Esophagus squamous epithelium (tissue), 5 donors: Measurements from ENCODE around the gene NKD1. TPM values are rescaled to one million over a fixed set of nuclear protein-coding genes. Genes with fewer than 3 reads are reported as not detected.

Experiments
- DNase-seq: peaks from one replicate; lab custom pipeline; 2025; lab: John Stamatoyannopoulos, UW
- H3K27ac ChIP-seq, 4 donors: fragments of 200-600 bp; sonication (generic); one replicate each; pipeline ENCODE4 v1.5.1; 2016 to 2019; ENCODE audit warnings: mild to moderate bottlenecking in 1 of 4
- H3K27me3 ChIP-seq, 4 donors: fragments of 200-600 bp; sonication (generic); 1 replicate in 3 of 4; 2 replicates in 1 of 4; pipeline versions ENCODE4 v1.5.1 to v1.6.0; 2017 to 2021; ENCODE audit warnings: antibody characterized with exemption in 1 of 4
- H3K36me3 ChIP-seq, 3 donors: fragments of 200-600 bp; sonication (generic); one replicate each; pipeline ENCODE4 v1.5.1; 2016 to 2019
- H3K4me1 ChIP-seq, 3 donors: fragments of 200-600 bp; sonication (generic); one replicate each; pipeline ENCODE4 v1.5.1; 2017 to 2019
- H3K4me3 ChIP-seq, 4 donors: fragments of 200-600 bp; sonication (generic); 1 replicate in 3 of 4; 2 replicates in 1 of 4; pipeline ENCODE4 v1.5.1; 2016 to 2019; ENCODE audit warnings: mild to moderate bottlenecking in 2 of 4, moderate library complexity in 1 of 4
- H3K9me3 ChIP-seq, 3 donors: fragments of 200-600 bp; sonication (generic); one replicate each; pipeline ENCODE4 v1.5.1; 2016 to 2019
- CTCF ChIP-seq, 6 experiments: fragments of 450-650 bp in 4 of 6; fragments of 200-600 bp in 2 of 6; sonication (generic) in 2 of 6; IDR thresholded peaks; one replicate each; pipeline ENCODE4 v1.5.1; 2016 to 2019; ENCODE audit warnings: antibody characterized with exemption in 6 of 6, mild to moderate bottlenecking in 4 of 6, moderate library complexity in 4 of 6
- POLR2A ChIP-seq, 4 donors: fragments of 450-650 bp; IDR thresholded peaks; one replicate each; pipeline ENCODE4 v1.6.1; 2017; ENCODE audit warnings: antibody characterized with exemption in 4 of 4, mild to moderate bottlenecking in 4 of 4, moderate library complexity in 3 of 4
- WGBS, 2 donors: methylation state at CpG; one replicate each; pipeline ENCODE4 v1.1.5; 2018; 5-methylcytosine and 5-hydroxymethylcytosine counted together
- intact Hi-C: fragments of 100-400 bp; cut with DNase I; formaldehyde crosslinking; loops from one replicate; pipeline ENCODE4 v1.15.0; 2022
- total RNA-seq, 4 donors: library from RNA; depleted of rRNA; stranded (reverse); fragments of >200 nt; gene quantifications; one replicate each; pipeline ENCODE4 v1.1.0, GENCODE V29; 2016
- donor health status: DM: yes; HTN: yes; CAD: no.

NKD1 gene
- total RNA-seq, 4 donors from 2014 or later, result 1.1 to 10.5 (median 3.1) TPM

DNA sequence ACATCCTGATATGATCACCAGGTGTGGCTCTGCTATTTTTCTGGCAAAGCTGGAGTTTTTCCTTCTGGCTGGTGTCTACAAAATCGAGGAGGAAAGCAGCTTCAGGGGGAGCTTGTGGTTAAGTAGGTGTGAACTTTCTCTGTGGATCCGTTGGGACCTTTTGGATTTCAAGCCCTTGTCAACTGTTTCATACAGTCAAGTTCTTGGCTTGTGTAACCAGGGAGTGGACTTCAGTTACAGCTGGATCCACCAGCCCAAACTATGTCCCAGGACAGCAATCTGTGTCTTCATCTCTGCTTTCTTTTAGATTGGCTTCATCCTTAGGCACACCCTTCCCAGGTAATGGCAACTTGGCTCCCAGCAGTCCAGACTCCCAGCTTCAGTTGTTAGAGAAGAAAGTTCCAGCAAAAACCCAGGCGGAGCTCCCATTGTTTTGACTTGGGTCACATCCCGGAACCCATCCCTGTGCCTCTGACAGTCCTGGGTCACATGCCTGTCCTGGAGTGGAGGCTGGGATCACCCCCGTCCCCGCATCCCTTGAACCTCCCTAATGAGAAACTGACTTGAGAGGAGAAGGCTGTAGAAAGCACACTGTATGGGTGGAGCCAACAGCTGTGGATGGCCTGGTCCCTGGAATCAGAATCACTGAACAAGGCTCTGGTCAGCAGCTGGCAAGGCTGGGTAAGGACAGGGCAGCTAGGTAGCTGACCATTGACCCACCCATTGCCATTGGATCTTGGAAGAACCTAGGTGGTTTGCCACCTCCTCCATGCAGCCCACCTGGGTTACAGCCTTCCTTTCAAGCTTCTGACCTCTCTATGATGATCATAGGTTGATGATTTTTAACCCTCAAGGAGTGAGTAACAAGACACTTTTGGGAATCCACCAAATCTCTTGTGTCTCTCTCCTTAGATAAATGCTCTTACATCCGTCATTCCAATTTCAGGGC lies 18.1 kb downstream of the NKD1 start:
- Histone ChIP-seq H3K4me1 (peaks cover 0 to 22% (median 0%) of the 10 kb centered on the region in 3 donors), H3K36me3 (no peaks in the 10 kb centered on the region), H3K27ac (no peak overlapping the region), H3K4me3 (no peak overlapping the region), H3K27me3 (no peaks in the 10 kb centered on the region), H3K9me3 (no peaks in the 10 kb centered on the region)
- no peak for DNase-seq
- no peak for TF ChIP-seq CTCF (IDR thresholded peaks at IDR 0.05)
- no peak for TF ChIP-seq POLR2A (IDR thresholded peaks at IDR 0.05)
- WGBS, 2 donors, result 75 to 78% methylated on average over 4 to 6 of the region's 7 CpGs
- intact Hi-C loops, result no loop called here

DNA sequence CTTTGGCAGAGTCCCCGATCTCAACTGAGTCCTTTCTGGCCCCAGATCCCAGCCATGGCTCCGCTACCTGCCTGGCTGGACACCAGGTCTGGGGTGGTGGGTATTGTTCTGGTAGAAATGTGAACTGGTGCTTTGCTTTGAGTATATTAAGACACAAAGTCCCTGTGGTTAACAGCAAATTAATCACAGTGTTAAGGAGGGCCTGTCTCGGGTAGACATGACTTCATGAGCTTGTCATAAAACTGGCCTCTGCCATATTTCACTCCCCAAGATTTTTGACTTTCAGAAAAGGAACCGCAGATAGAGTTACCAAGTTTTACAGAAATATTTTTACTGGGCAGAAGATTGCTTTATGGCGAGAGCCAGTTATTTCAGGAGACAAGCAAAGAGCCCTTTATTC lies 19.5 kb downstream of the NKD1 start:
- DNase-seq, result no peak
- H3K27ac ChIP-seq, result peak overlapping the region in 3 of 4 donors; percentile 30 to 70 (median 56)
- H3K4me3 ChIP-seq, result no peak overlapping the region
- H3K9me3 ChIP-seq, result no peaks in the 10 kb centered on the region
- no peaks in the 10 kb centered on the region for H3K27me3 ChIP-seq
- intact Hi-C loops, result no loop called here
- H3K4me1 ChIP-seq, result peaks cover 0 to 25% (median 0%) of the 10 kb centered on the region in 3 donors
- H3K36me3 ChIP-seq, result no peaks in the 10 kb centered on the region
- no peak for TF ChIP-seq CTCF (IDR thresholded peaks at IDR 0.05)
- TF ChIP-seq POLR2A (IDR thresholded peaks at IDR 0.05), result no peak
- 72 to 77% methylated on average over 3 to 4 of the region's 5 CpGs for WGBS, 2 donors

DNA sequence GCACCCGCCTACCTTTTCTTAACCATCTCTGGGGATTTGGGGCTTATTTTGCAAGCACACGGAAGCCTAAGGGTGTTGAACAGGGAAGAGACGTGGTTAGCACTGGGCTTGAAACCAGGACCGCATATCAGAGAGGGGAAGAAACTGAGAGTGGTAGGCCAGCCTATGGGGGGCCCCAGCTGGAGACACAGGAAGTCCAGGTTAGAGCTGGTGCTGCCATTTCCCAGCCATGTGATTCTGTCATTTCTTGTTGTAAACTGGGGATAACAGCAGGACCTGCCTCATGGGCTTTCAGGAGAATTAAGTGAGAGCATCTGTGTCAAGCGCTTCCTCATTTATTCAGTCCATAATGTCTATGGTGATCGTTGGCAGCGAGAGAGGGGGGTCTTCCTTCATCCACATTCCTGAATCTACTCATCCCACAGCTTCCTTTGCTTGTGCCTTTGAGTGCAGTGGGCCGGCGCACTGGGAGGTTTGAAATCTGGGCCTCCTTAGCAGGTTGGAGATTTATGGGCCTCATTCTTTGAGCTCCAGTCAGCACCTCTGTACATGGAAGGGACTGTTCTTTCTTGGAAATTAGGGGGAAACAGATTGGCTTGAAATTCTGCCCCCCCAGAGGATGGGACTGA lies 20.1 kb downstream of the NKD1 start:
- DNase-seq, result no peak
- 68 to 89% methylated on average over 8 of the region's 9 CpGs for WGBS, 2 donors
- Histone ChIP-seq H3K27me3 (no peaks in the 10 kb centered on the region), H3K4me1 (peaks cover 0 to 32% (median 0%) of the 10 kb centered on the region in 3 donors), H3K36me3 (no peaks in the 10 kb centered on the region), H3K4me3 (no peak overlapping the region), H3K9me3 (no peaks in the 10 kb centered on the region), H3K27ac (peak overlapping the region in 3 of 4 donors; percentile 19 to 70 (median 56))
- TF ChIP-seq CTCF (IDR thresholded peaks at IDR 0.05) (no peak), POLR2A (IDR thresholded peaks at IDR 0.05) (no peak)
- intact Hi-C loops, result no loop called here

DNA sequence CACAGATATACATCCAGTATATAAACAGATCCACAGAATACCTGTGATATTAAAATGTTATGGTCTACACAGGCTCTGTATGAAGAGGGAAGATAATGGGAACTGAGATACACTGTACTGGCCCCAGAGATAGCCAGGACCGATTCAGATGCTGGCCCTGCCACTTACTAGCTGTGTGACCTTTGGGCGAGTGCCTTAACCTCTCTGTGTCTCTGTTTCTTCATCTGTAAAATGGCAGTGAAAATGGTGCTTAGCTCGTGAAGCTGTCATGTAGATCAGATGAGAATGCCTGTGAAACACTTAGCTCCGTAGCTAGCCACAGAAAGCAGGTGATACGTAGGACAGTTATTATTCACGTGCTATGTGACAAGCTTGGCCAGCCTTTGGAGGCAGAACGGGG lies 22.2 kb downstream of the NKD1 start:
- no peaks in the 10 kb centered on the region for H3K9me3 ChIP-seq
- TF ChIP-seq POLR2A (IDR thresholded peaks at IDR 0.05) (no peak), CTCF (IDR thresholded peaks at IDR 0.05) (no peak)
- no peak overlapping the region for H3K4me3 ChIP-seq
- WGBS, 2 donors, result 78 to 88% methylated on average over 6 to 7 of the region's 7 CpGs
- H3K27ac ChIP-seq, result no peak overlapping the region
- DNase-seq, result no peak
- H3K27me3 ChIP-seq, result no peaks in the 10 kb centered on the region
- no peaks in the 10 kb centered on the region for H3K36me3 ChIP-seq
- intact Hi-C loops, result no loop called here
- H3K4me1 ChIP-seq, result peaks cover 8 to 46% (median 11%) of the 10 kb centered on the region in 3 donors
